Activated CD8-positive, alpha-beta T cell treated with anti-CD3 and anti-CD28 coated beads for 36 hours (primary cell): Measurements from ENCODE around the gene SPINT1. TPM values are rescaled to one million over a fixed set of nuclear protein-coding genes. Genes with fewer than 3 reads are reported as not detected.
A peak's percentile ranks its signal among the peaks of the same experiment; 100 is the strongest.

ENCODE experiments used
- ATAC-seq: fragments of 200-7000 bp; cut with Tn5 transposase; one replicate; pipeline ENCODE4 v1.10.0; 2021; ENCODE audit warnings: mild to moderate bottlenecking, moderate library complexity
- CTCF ChIA-PET: fragments of 350-600 bp; sonication (Branson Sonifier 250); formaldehyde crosslinking; loops from one replicate; lab custom pipeline; 2021; ENCODE audit warnings: antibody characterized with exemption; lab: Charles Lee
- POLR2A ChIA-PET: fragments of 350-600 bp; sonication (Branson Sonifier 250); formaldehyde crosslinking; loops from one replicate; lab custom pipeline; 2021; ENCODE audit warnings: antibody characterized with exemption; lab: Charles Lee
- DNase-seq: peaks from one replicate; pipeline ENCODE4 v3.0.0-alpha.2; 2020
- H3K27ac Mint-ChIP-seq: one replicate; pipeline ENCODE4 v1.8.0; 2021; ENCODE audit warnings: mild to moderate bottlenecking, mixed read lengths
- H3K27me3 Mint-ChIP-seq: one replicate; pipeline ENCODE4 v1.8.0; 2021; ENCODE audit warnings: mixed read lengths
- H3K36me3 Mint-ChIP-seq: one replicate; pipeline ENCODE4 v1.8.0; 2021; ENCODE audit warnings: low read depth, mixed read lengths
- H3K4me1 Mint-ChIP-seq: one replicate; pipeline ENCODE4 v1.8.0; 2021; ENCODE audit warnings: low read depth, mixed read lengths
- H3K4me3 Mint-ChIP-seq: one replicate; pipeline ENCODE4 v1.8.0; 2021; ENCODE audit warnings: mild to moderate bottlenecking, moderate library complexity, mixed read lengths
- H3K9me3 Mint-ChIP-seq: one replicate; pipeline ENCODE4 v1.8.0; 2021; ENCODE audit warnings: mixed read lengths
- CTCF ChIP-seq: fragments of 200-600 bp; IDR thresholded peaks from one replicate; pipeline ENCODE4 v1.8.0; 2022; ENCODE audit warnings: antibody characterized with exemption, mild to moderate bottlenecking
- intact Hi-C: fragments of 100-400 bp; cut with micrococcal nuclease; formaldehyde crosslinking; loops from one replicate; pipeline ENCODE4 v1.10.0; 2022
- total RNA-seq, 2 experiments: library from RNA; stranded (reverse); gene quantifications; one replicate each; pipeline ENCODE4 v1.2.3, GENCODE V29; 2021

The SPINT1 gene
- total RNA-seq, 2 experiments from 2014 or later, result 6.3 to 6.5 TPM

DNA sequence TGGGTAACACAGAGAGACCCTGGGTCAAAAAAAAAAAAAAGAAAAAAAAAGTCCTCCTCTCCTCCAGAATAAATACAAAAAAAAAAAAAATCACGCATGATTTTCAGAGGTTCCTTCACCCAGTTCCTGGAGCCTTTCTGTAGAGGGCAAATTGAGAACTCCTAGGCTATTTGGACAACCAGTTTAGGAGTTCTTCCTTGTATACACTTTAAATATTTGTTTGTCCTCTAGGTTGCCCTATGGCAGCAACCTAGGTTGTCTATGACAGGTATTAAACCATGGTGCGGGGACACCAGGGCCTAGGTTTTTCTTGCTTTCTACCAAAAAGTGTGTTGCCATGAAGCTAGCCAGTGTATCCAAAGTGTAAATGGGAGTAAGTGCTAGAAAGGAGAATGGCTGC is 40.8 kb upstream of the SPINT1 start:
- H3K9me3 Mint-ChIP-seq, result no peaks in the 10 kb centered on the region
- CTCF ChIA-PET, result interaction anchor here (1.6 kb wide), 2 partner anchors 20 to 56 kb away, joined by 4 to 6 read pairs; no protein-coding TSS in a partner anchor
- H3K36me3 Mint-ChIP-seq, result peaks cover 32% of the 10 kb centered on the region
- ATAC-seq, result no peak
- POLR2A ChIA-PET, result no interaction called here
- no peak for DNase-seq
- H3K4me3 Mint-ChIP-seq, result no peak overlapping the region
- H3K27me3 Mint-ChIP-seq, result no peaks in the 10 kb centered on the region
- no peak for TF ChIP-seq CTCF
- H3K4me1 Mint-ChIP-seq, result peaks cover 29% of the 10 kb centered on the region
- H3K27ac Mint-ChIP-seq, result no peak overlapping the region
- intact Hi-C loops, result no loop called here

GRCh38 chr15:40803688-40804087 is 40.2 kb upstream of the SPINT1 start:
- DNase-seq (no peak), ATAC-seq (no peak)
- H3K9me3 Mint-ChIP-seq, result no peaks in the 10 kb centered on the region
- CTCF ChIA-PET, result interaction anchor here (1.6 kb wide), 2 partner anchors 21 to 55 kb away, joined by 4 to 6 read pairs; no protein-coding TSS in a partner anchor
- POLR2A ChIA-PET, result no interaction called here
- intact Hi-C loops, result no loop called here
- H3K27ac Mint-ChIP-seq, result no peak overlapping the region
- no peak for TF ChIP-seq CTCF
- H3K27me3 Mint-ChIP-seq, result no peaks in the 10 kb centered on the region
- H3K4me1 Mint-ChIP-seq, result peaks cover 29% of the 10 kb centered on the region
- peaks cover 26% of the 10 kb centered on the region for H3K36me3 Mint-ChIP-seq
- H3K4me3 Mint-ChIP-seq, result no peak overlapping the region

DNA sequence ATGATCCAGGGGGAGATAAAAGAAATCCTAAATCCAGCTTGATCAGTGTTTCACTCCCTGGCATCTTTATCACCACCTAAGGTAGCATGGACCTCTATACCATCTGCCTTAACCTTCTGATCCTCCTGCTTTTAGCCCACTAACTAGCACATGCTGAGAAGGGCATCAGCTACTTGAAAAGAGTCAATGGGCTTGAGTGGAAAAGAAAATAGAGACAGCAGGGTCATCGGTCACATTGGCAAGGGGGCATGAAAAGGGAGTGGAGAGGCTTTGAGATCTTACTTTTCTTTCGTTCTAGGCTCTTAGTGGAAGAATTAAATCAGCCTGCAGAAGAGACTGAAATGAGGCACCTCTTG is 37.2 kb upstream of the SPINT1 start:
- no peak for DNase-seq
- CTCF ChIA-PET, result interaction anchor here (1.1 to 1.6 kb wide), 3 partner anchors 53 to 100 kb away, joined by 3 to 4 read pairs (median 3); no protein-coding TSS in a partner anchor
- intact Hi-C loops, result loop anchor here (5.0 kb wide), 1 partner anchor 39 kb away; the partner anchor contains the start of gene C15orf62
- Mint-ChIP-seq H3K9me3 (no peaks in the 10 kb centered on the region), H3K4me1 (peaks cover 23% of the 10 kb centered on the region), H3K27ac (peak overlapping the region; percentile 99), H3K4me3 (peak overlapping the region; percentile 78), H3K27me3 (no peaks in the 10 kb centered on the region), H3K36me3 (peaks cover 11% of the 10 kb centered on the region)
- POLR2A ChIA-PET, result interaction anchor here (0.5 to 2.0 kb wide), 8 partner anchors 11 to 112 kb away, joined by 3 to 10 read pairs (median 4); partner anchors contain the start of genes RAD51, RMDN3 and VPS18
- ATAC-seq, result no peak
- TF ChIP-seq CTCF, result no peak

DNA sequence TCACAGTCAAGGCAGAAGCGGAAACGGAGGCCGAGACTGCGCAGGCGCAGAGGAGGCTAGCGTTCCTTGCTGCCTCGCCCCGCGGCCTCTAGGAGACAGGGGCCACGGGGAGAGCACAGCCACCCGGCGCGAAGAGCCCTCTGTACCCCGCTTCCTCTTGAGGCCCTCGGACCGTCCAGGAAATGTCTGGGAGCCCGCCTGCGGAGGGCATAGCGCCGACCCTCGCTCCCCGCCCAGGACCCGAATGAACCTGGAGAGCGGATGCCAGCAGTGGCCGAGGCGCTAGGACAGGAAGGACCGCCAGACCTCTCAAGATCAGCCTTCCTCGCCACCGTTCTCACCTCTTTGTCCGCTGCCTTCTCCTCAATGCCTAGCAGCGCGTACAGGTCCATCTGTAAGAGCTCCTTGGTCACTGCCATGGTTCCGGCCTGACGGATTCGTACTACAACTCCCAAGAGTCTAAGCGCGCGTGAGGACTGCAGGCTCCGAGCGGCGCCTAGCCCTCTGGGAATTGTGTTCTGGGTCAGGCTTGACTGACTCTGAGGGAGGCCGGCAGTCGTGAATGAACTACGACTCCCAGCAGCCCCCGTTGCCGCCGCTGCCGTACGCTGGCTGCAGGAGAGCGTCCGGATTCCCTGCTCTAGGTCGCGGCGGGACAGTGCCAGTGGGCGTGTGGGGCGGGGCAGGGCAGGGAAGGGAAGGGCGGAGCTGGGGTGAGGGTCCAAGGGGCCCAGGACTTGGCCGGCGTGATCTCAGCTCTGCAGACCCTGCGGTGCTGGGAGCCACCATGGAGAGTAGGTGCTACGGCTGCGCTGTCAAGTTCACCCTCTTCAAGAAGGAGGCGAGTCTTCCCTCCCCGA is 36.6 kb upstream of the SPINT1 start, which contains the start of the genes DNAJC17 and ZFYVE19:
Gene DNAJC17, minus strand, starts transcription at position 446 of the 860 bp plus-strand sequence. Its CDS starts 27 bp downstream, at position 419.
Gene ZFYVE19, plus strand, starts transcription at position 62 of the 860 bp plus-strand sequence. Its CDS starts 501 bp downstream, at position 563.
- peaks cover 20% of the 10 kb centered on the region for H3K4me1 Mint-ChIP-seq
- no peaks in the 10 kb centered on the region for H3K9me3 Mint-ChIP-seq
- DNase-seq (peak; percentile 97), ATAC-seq (peak; percentile 97)
- intact Hi-C loops, result loop anchor here (5.0 kb wide), 1 partner anchor 40 kb away; the partner anchor contains the start of gene C15orf62
- H3K27me3 Mint-ChIP-seq, result no peaks in the 10 kb centered on the region
- peak within 1 kb of the TSS; percentile 78 for H3K4me3 Mint-ChIP-seq
- H3K27ac Mint-ChIP-seq, result peak within 1 kb of the TSS; percentile 99
- ChIA-PET CTCF (interaction anchor here (1.1 to 1.6 kb wide), 6 partner anchors 12 to 99 kb away, joined by 3 to 4 read pairs (median 3); no protein-coding TSS in a partner anchor), POLR2A (interaction anchor here (0.5 to 2.0 kb wide), 11 partner anchors 26 to 113 kb away, joined by 3 to 10 read pairs (median 3); partner anchors contain the start of genes GCHFR, RAD51, RMDN3 and VPS18)
- TF ChIP-seq CTCF, result no peak
- H3K36me3 Mint-ChIP-seq, result peaks cover 8% of the 10 kb centered on the region
